PFSK-1 (cell line): Measurements from ENCODE around the gene RBFOX1.

Source experiments
- FOXP2 ChIP-seq: optimal IDR thresholded peaks from 2 replicates; pipeline ENCODE3; 2011; ENCODE audit warnings: borderline replicate concordance, control low read depth, inconsistent platforms; ENCODE audit not compliant: insufficient read depth; ENCODE audit errors: extremely low read length, extremely low read depth
- POLR2AphosphoS5 ChIP-seq: IDR thresholded peaks from 2 replicates; pipeline ENCODE4 v1.6.1; 2012; ENCODE audit warnings: low read depth, mild to moderate bottlenecking, control low read depth, low read length, moderate library complexity
- REST ChIP-seq, 2 experiments: IDR thresholded peaks; 2 replicates each; pipeline versions ENCODE4 v1.6.1 to v1.8.0; 2011 to 2012; ENCODE audit warnings: low read depth in 2 of 2, low read length in 2 of 2, control low read depth in 1 of 2, inconsistent platforms in 1 of 2, mild to moderate bottlenecking in 1 of 2, moderate library complexity in 1 of 2; ENCODE audit not compliant: insufficient read depth in 1 of 2
- SIN3A ChIP-seq: IDR thresholded peaks from 2 replicates; pipeline ENCODE4 v1.6.1; 2012; ENCODE audit warnings: mild to moderate bottlenecking, low read length, moderate library complexity, borderline replicate concordance; ENCODE audit not compliant: insufficient read depth
- TAF1 ChIP-seq: IDR thresholded peaks from 2 replicates; pipeline ENCODE4 v1.6.1; 2012; ENCODE audit warnings: low read length, control low read depth, borderline replicate concordance; ENCODE audit not compliant: insufficient read depth

Gene RBFOX1

GRCh38 chr16:7351610-7352510 lies 19.2 kb downstream of the RBFOX1 start:
- TF ChIP-seq FOXP2 (no peak), SIN3A (no peak), REST (IDR thresholded peaks at IDR 0.05; ENCODE audit: insufficient read depth in 1 of 2, low read depth in 2 of 2, low read length in 2 of 2) (no peak), TAF1 (no peak)

- TF ChIP-seq FOXP2 (no peak), POLR2AphosphoS5 (no peak), TAF1 (no peak), SIN3A (no peak), REST (IDR thresholded peaks at IDR 0.05; ENCODE audit: insufficient read depth in 1 of 2, low read depth in 2 of 2, low read length in 2 of 2) (no peak)
Observed at GRCh38 chr16:7355758-7356157, 23.1 kb downstream of the RBFOX1 start.

GRCh38 chr16:7361416-7362129 lies 28.9 kb downstream of the RBFOX1 start:
- TF ChIP-seq SIN3A (no peak), REST (IDR thresholded peaks at IDR 0.05; ENCODE audit: insufficient read depth in 1 of 2, low read depth in 2 of 2, low read length in 2 of 2) (no peak), FOXP2 (no peak), TAF1 (no peak)

GRCh38 chr16:7362231-7362630 lies 29.6 kb downstream of the RBFOX1 start:
- no peak for TF ChIP-seq FOXP2
- TF ChIP-seq POLR2AphosphoS5: no peak

GRCh38 chr16:7363422-7364417 lies 31.1 kb downstream of the RBFOX1 start:
- no peak for TF ChIP-seq POLR2AphosphoS5
- no peak for TF ChIP-seq TAF1
- no peak for TF ChIP-seq REST (IDR thresholded peaks at IDR 0.05; ENCODE audit: insufficient read depth in 1 of 2, low read depth in 2 of 2, low read length in 2 of 2)
- no peak for TF ChIP-seq FOXP2
- TF ChIP-seq SIN3A: no peak
